WERI-Rb-1 (cell line): ENCODE results near the gene DPH7.
A peak's percentile ranks its signal among the peaks of the same experiment; 100 is the strongest.

ENCODE experiments used
- DNase-seq: peaks from one replicate; pipeline ENCODE4 v3.0.0-alpha.2; 2020
- H3K27ac ChIP-seq: fragments of 250-450 bp; sonication (Bioruptor Pico); 2 replicates; pipeline ENCODE4 v1.5.1; 2020; ENCODE audit warnings: mild to moderate bottlenecking, moderate library complexity
- H3K27me3 ChIP-seq: fragments of 250-450 bp; sonication (Bioruptor Pico); 2 replicates; pipeline ENCODE4 v1.5.1; 2021; ENCODE audit warnings: mild to moderate bottlenecking, low read depth, moderate library complexity; ENCODE audit not compliant: insufficient read depth, severe bottlenecking
- H3K36me3 ChIP-seq: fragments of 250-450 bp; sonication (Bioruptor Pico); 2 replicates; pipeline ENCODE4 v1.5.1; 2020; ENCODE audit warnings: mild to moderate bottlenecking, moderate library complexity
- H3K4me3 ChIP-seq: 2 replicates; pipeline ENCODE4 v1.5.1; 2011; ENCODE audit warnings: low read depth, mild to moderate bottlenecking, control low read depth, low read length
- H3K9me3 ChIP-seq: fragments of 250-450 bp; sonication (Bioruptor Pico); 2 replicates; pipeline ENCODE4 v1.5.1; 2021; ENCODE audit warnings: mild to moderate bottlenecking, moderate library complexity; ENCODE audit not compliant: severe bottlenecking
- TF ChIP-seq, protein P1 (sequence below): IDR thresholded peaks from 2 replicates; pipeline ENCODE4 v1.5.1; 2011; ENCODE audit warnings: low read depth, mild to moderate bottlenecking, control low read depth, inconsistent platforms, low read length

The DPH7 gene

DNA sequence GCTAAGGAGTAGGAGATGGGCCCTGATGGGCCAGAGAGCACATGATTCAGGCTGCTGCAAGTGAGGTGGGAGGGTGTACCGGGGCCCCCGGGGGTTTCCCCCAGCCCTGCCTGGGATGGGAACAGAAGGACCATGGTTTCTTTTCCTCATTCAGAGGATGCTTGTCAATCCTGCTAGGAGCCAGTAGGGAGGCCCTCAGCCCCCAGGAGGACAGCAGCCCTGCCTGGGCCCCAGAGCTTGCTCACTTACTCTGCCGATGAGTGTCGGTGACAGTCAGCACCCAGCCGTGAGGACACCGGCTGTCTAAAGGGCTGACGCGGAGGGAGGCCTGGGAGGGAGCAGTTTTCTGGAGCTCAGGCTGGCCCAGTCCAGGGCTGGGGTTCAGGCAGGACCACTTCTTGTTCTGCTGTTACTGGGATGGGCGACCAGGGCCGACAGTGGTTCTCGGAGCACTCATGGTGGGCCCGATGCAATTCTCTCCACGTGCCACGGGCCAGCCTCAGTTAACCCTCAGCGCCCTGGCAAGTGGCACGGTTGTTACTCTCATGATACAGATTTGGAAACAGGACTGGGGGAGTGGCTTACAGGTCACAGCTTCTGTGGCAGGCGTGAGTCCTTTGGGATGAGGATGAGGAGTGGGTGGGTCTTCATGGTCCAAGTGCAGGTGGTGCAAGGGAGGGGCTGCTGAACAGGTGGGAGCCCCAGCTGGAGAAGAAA lies 28.6 kb upstream of the DPH7 start:
- no peaks in the 10 kb centered on the region for H3K27me3 ChIP-seq
- no peaks in the 10 kb centered on the region for H3K9me3 ChIP-seq
- no peak overlapping the region for H3K4me3 ChIP-seq
- no peaks in the 10 kb centered on the region for H3K36me3 ChIP-seq
- TF ChIP-seq, protein P1, sequence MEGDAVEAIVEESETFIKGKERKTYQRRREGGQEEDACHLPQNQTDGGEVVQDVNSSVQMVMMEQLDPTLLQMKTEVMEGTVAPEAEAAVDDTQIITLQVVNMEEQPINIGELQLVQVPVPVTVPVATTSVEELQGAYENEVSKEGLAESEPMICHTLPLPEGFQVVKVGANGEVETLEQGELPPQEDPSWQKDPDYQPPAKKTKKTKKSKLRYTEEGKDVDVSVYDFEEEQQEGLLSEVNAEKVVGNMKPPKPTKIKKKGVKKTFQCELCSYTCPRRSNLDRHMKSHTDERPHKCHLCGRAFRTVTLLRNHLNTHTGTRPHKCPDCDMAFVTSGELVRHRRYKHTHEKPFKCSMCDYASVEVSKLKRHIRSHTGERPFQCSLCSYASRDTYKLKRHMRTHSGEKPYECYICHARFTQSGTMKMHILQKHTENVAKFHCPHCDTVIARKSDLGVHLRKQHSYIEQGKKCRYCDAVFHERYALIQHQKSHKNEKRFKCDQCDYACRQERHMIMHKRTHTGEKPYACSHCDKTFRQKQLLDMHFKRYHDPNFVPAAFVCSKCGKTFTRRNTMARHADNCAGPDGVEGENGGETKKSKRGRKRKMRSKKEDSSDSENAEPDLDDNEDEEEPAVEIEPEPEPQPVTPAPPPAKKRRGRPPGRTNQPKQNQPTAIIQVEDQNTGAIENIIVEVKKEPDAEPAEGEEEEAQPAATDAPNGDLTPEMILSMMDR: no peak
- no peak overlapping the region for H3K27ac ChIP-seq
- no peak for DNase-seq

- DNase-seq: no peak
- no peaks in the 10 kb centered on the region for H3K27me3 ChIP-seq
- TF ChIP-seq, protein P1: no peak
- no peaks in the 10 kb centered on the region for H3K36me3 ChIP-seq
- no peaks in the 10 kb centered on the region for H3K9me3 ChIP-seq
- H3K4me3 ChIP-seq: peak overlapping the region; percentile 42
- no peak overlapping the region for H3K27ac ChIP-seq
These were observed 28.0 kb upstream of the DPH7 start for GRCh38 chr9:137606734-137607138.

DNA sequence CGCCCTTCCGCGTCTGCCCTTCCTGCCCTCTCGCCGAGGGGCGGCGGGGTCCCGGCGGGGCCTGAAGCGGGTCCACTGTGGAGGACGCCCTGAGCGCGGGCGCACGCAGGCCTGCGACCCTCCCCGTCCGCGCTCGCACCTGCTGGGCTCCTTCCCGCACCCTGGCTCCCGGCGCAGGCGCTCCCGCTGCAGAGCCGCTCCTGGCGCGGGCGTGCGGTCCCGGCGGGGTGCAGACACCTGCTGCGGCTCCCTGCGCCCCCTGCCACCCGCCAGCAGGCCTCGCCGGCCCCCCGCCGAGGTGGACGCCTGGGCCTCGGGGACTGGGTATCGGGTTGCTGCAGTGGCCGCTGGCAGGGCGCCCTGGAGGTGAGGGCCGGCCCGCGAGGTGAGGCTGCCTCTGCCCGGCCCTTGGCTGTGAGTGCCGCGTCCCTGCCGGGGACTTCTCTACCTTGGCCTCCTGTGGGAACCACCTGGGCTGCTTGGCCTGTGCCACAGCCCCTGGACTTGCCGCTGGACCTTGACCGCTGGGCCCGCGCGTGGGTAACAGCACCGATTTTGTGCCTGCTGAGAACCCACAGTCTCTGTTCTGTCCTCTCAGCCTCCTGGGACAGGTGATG lies 27.4 kb upstream of the DPH7 start:
- DNase-seq: no peak
- TF ChIP-seq, protein P1: no peak
- H3K27ac ChIP-seq: peak overlapping the region; percentile 86
- H3K36me3 ChIP-seq: no peaks in the 10 kb centered on the region
- H3K4me3 ChIP-seq: peak overlapping the region; percentile 42
- H3K27me3 ChIP-seq: no peaks in the 10 kb centered on the region
- H3K9me3 ChIP-seq: no peaks in the 10 kb centered on the region

DNA sequence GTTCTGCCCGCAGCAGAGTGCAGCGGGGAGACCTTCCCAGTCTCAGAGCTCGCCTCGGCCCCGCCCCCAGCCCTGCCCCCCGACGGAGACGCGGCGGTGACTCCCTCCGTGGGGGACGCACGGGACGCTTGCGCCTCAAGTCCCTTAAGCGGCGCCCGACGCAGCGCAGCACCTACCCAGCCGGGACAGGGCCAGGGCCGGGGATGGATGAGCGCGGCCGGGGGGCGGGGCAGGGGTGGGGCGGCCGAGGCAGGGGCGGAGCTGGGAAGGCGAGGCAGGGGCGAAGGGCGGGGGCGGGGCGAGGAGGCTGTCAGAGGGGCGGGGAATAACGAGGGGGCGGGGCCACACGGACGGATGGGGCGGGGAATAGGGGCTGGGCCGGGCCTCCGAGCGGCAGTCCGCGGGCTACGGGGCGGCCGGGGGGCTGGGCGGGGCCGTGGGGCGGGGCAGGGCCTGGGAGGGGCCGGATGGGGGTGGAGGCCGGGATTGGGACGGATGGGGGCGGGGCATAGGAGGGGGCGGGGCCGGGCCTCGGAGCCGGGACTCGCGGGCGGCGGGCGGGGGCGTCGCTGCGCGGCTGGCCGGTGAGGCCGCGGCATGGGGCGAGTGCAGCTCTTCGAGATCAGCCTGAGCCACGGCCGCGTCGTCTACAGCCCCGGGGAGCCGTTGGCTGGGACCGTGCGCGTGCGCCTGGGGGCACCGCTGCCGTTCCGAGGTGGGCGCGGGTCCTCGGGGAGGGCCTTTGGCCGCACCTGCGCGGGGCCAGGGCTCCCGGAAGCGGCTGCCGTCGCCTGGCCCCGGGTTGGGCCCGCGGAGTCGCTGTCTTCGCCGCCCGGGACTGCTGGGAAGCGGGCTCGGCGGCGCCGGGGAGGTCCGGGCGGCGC lies 26.6 kb upstream of the DPH7 start, which contains the start of gene ARRDC1:
ARRDC1 (plus strand) TSS at position 566 of the 884 bp plus-strand sequence; CDS start at position 598, 32 bp downstream.
- TF ChIP-seq, protein P1: no peak
- peak within 1 kb of the TSS; percentile 86 for H3K27ac ChIP-seq
- peak; percentile 94 for DNase-seq
- H3K4me3 ChIP-seq: peak within 1 kb of the TSS; percentile 42
- H3K27me3 ChIP-seq: no peaks in the 10 kb centered on the region
- no peaks in the 10 kb centered on the region for H3K36me3 ChIP-seq
- no peaks in the 10 kb centered on the region for H3K9me3 ChIP-seq

DNA sequence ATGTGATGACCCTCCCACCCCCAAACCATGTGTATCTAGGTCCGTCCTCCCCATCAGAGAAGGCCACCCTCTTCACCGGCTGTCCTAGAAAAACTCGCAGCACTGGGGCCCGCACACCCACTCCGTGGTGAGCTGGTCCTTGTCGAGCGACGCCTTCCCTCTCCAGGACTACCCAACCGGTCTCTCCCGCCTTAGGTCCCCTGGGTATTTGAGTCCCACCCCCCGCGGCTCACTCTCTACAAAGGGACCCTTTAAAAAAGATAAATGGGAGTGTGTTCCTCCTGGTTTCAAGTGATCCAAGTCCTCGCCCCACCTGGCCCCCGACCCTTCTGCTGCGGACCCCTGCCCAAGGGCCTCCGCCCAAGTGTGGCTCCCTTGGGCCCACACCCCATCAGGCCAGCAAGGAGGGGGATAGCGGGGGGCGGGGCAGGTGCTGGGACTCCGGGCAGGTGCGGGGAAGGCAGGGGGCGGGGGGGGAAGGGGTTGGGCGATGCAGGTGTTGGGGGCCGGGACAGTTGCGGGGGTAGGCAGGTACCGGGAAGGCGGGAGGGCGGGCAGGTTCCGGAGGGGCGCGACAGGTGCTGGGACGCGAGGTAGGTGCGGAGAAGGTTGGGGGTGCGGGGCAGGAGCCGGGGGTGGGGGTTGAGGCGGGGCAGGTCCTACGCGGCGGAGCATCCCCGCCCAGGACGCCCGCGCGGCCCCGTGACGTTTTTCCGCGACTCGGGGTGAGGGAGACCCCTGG lies 25.8 kb upstream of the DPH7 start:
- peak overlapping the region; percentile 27; the same call in 1 of the 2 replicates for H3K4me3 ChIP-seq
- H3K27ac ChIP-seq: no peak overlapping the region
- no peaks in the 10 kb centered on the region for H3K36me3 ChIP-seq

More for the DNA sequence above, 25.8 kb upstream of the DPH7 start:
- no peaks in the 10 kb centered on the region for H3K9me3 ChIP-seq
- TF ChIP-seq, protein P1: no peak
- H3K27me3 ChIP-seq: no peaks in the 10 kb centered on the region
- DNase-seq: no peak
